GM18499 (cell line): ENCODE measurements around the gene MFNG.
"Not testable (repeated sequence)": the region's sequence is repeated elsewhere in the genome, so short reads cannot be mapped to it uniquely, and the experiment has no call there.

Source experiments
- ATAC-seq: cut with Tn5 transposase; IDR thresholded peaks from one replicate; pipeline ENCODE4 v1.9.1; 2021; ENCODE audit warnings: moderate number of reproducible peaks; ENCODE audit not compliant: insufficient read depth, unreplicated experiment

MFNG gene

GRCh38 chr22:37486224-37486845 is at the start of gene MFNG:
TSS of gene MFNG (minus strand) at chr22:37486384. CDS start at chr22:37486177, 207 bp downstream.
- ATAC-seq = no peak

- no peak for ATAC-seq
These were observed 49.0 kb upstream of the MFNG start for GRCh38 chr22:37535159-37535558.

- no peak for ATAC-seq
These were observed 48.3 kb upstream of the MFNG start for GRCh38 chr22:37534445-37534844.

GRCh38 chr22:37533995-37534394 is 47.8 kb upstream of the MFNG start:
- ATAC-seq = no peak

- no peak for ATAC-seq
These were observed 43.6 kb upstream of the MFNG start for GRCh38 chr22:37529652-37530345.

- ATAC-seq = not testable (repeated sequence)
These were observed 41.8 kb upstream of the MFNG start for GRCh38 chr22:37527952-37528351.

GRCh38 chr22:37527081-37527752 is 41.0 kb upstream of the MFNG start:
- ATAC-seq = not testable (repeated sequence)

- ATAC-seq = no peak
These were observed 40.2 kb upstream of the MFNG start for GRCh38 chr22:37526376-37526775.

- ATAC-seq = no peak
These were observed 39.7 kb upstream of the MFNG start for GRCh38 chr22:37525746-37526350.

GRCh38 chr22:37525073-37525745 is 39.0 kb upstream of the MFNG start:
- no peak for ATAC-seq

- no peak for ATAC-seq
These were observed 36.3 kb upstream of the MFNG start for GRCh38 chr22:37522482-37522881.

- no peak for ATAC-seq
These were observed 35.1 kb upstream of the MFNG start for GRCh38 chr22:37521236-37521739.

- ATAC-seq = no peak
These were observed 34.6 kb upstream of the MFNG start for GRCh38 chr22:37520776-37521191.

GRCh38 chr22:37519268-37520195 is 33.3 kb upstream of the MFNG start, which contains the start of gene CARD10:
TSS of gene CARD10 (minus strand) at chr22:37519415. CDS start at chr22:37519200, 215 bp downstream.
- no peak for ATAC-seq

- no peak for ATAC-seq
These were observed 32.5 kb upstream of the MFNG start for GRCh38 chr22:37518509-37519267.

- ATAC-seq = no peak
These were observed 31.8 kb upstream of the MFNG start for GRCh38 chr22:37517826-37518450.

- ATAC-seq = no peak
These were observed 30.3 kb upstream of the MFNG start for GRCh38 chr22:37516456-37516855.

GRCh38 chr22:37515901-37516300 is 29.7 kb upstream of the MFNG start:
- no peak for ATAC-seq
